GM03348 (cell line): ENCODE data around the gene EPS15.
A peak's percentile ranks its signal among the peaks of the same experiment; 100 is the strongest.

Source experiments
- DNase-seq: peaks from one replicate; pipeline ENCODE4 v3.0.0; 2012; ENCODE audit warnings: low spot score

The EPS15 gene

GRCh38 chr1:51314974-51315373 is 204.1 kb downstream of the EPS15 start:
- DNase-seq: no peak

- peak; percentile 79 for DNase-seq
These were observed 204.9 kb downstream of the EPS15 start for GRCh38 chr1:51313961-51314777.

- no peak for DNase-seq
These were observed 205.7 kb downstream of the EPS15 start for GRCh38 chr1:51313268-51313852.

GRCh38 chr1:51312718-51313117 is 206.3 kb downstream of the EPS15 start:
- DNase-seq: no peak

GRCh38 chr1:51311826-51312225 is 207.2 kb downstream of the EPS15 start:
- no peak for DNase-seq

- no peak for DNase-seq
These were observed 208.0 kb downstream of the EPS15 start for GRCh38 chr1:51310871-51311613.

GRCh38 chr1:51309291-51309690 is 209.8 kb downstream of the EPS15 start:
- DNase-seq: no peak

- DNase-seq: no peak
These were observed 210.4 kb downstream of the EPS15 start for GRCh38 chr1:51308636-51309035.

- DNase-seq: no peak
These were observed 212.1 kb downstream of the EPS15 start for GRCh38 chr1:51306950-51307349.

GRCh38 chr1:51305371-51305823 is 213.7 kb downstream of the EPS15 start:
- DNase-seq: no peak

- DNase-seq: no peak
These were observed 214.7 kb downstream of the EPS15 start for GRCh38 chr1:51304360-51304759.
